ENCODE data around the gene RIT2. TPM values are rescaled to one million over a fixed set of nuclear protein-coding genes. Genes with fewer than 3 reads are reported as not detected.

Gene RIT2
- total RNA-seq, 2 donors from 2014 or later, result not detected

DNA sequence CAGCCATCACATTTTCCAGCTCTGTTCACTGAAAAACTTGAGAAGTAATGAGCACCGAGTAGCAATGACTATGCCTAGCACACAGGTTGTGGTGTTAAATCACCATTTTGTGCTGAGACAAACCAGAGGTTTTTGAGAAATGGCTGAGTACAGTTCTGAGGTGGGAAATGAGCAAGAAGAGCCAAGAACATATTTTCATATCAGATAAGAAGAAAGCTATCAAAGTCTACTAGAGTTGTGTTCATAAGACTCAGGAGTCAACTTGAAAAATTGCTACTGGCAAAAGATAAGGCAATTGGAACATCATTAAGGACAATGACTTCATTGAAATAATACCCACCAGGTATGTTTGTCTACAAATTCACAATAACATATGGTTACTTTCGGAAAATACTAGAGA lies 108.1 kb downstream of the RIT2 start:
- Histone ChIP-seq H3K4me3 (no peak overlapping the region), H3K27ac (no peak overlapping the region), H3K27me3 (no peaks in the 10 kb centered on the region), H3K9ac (ENCODE audit: low read depth in 2 of 2, low read length in 2 of 2) (no peak overlapping the region), H3K4me1 (no peaks in the 10 kb centered on the region), H3K36me3 (no peaks in the 10 kb centered on the region), H3K9me3 (no peaks in the 10 kb centered on the region)
- TF ChIP-seq, protein P1, sequence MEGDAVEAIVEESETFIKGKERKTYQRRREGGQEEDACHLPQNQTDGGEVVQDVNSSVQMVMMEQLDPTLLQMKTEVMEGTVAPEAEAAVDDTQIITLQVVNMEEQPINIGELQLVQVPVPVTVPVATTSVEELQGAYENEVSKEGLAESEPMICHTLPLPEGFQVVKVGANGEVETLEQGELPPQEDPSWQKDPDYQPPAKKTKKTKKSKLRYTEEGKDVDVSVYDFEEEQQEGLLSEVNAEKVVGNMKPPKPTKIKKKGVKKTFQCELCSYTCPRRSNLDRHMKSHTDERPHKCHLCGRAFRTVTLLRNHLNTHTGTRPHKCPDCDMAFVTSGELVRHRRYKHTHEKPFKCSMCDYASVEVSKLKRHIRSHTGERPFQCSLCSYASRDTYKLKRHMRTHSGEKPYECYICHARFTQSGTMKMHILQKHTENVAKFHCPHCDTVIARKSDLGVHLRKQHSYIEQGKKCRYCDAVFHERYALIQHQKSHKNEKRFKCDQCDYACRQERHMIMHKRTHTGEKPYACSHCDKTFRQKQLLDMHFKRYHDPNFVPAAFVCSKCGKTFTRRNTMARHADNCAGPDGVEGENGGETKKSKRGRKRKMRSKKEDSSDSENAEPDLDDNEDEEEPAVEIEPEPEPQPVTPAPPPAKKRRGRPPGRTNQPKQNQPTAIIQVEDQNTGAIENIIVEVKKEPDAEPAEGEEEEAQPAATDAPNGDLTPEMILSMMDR (IDR thresholded peaks at IDR 0.05), result no peak
- no peak for DNase-seq
- intact Hi-C loops (cut with DNase I), result no loop called here

DNA sequence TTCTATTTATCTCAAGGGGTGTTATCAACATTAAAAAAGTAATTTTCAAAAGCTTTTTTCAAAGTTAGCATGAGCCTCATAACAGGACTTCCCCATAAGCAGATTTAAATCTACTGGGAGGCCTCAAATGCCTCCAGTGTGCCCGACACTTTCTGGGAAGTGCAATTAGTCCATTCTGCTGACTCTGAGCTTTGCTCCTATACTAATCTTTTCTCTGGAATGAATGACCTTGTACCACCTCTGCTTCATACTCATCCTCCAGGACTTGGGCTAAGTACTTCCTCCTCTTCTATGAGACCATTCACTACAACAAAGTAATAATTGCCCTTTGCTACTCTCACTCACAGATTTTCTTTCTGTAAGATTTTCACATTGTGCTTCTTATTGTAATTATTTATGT lies 111.1 kb downstream of the RIT2 start:
- intact Hi-C loops (cut with DNase I), result no loop called here
- Histone ChIP-seq H3K27me3 (no peaks in the 10 kb centered on the region), H3K4me1 (no peaks in the 10 kb centered on the region), H3K36me3 (no peaks in the 10 kb centered on the region), H3K27ac (no peak overlapping the region), H3K4me3 (no peak overlapping the region), H3K9ac (ENCODE audit: low read depth in 2 of 2, low read length in 2 of 2) (no peak overlapping the region), H3K9me3 (no peaks in the 10 kb centered on the region)
- TF ChIP-seq, protein P1 (IDR thresholded peaks at IDR 0.05), result no peak
- DNase-seq, result no peak

DNA sequence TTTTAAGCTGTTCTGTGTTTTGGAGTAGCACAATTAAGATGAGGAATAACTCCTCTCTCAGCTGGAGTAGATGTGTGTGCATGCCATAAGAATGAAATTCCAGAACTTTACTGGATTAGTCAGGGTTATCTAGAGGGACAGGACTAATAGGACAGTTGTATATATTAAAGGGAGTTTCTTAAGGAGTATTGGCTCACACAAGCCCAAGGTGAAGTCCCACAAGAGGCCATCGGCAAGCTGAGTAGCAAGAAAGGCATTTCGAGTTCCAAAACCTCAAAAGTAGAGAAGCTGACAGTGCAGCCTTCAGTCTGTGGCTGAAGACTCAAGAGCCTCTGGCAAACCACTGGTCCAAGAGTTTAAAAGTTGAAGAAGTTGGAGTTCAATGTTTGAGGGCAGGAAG lies 113.7 kb downstream of the RIT2 start:
- Histone ChIP-seq H3K27ac (no peak overlapping the region), H3K36me3 (no peaks in the 10 kb centered on the region), H3K9ac (ENCODE audit: low read depth in 2 of 2, low read length in 2 of 2) (no peak overlapping the region), H3K4me1 (no peaks in the 10 kb centered on the region), H3K27me3 (no peaks in the 10 kb centered on the region), H3K9me3 (no peaks in the 10 kb centered on the region), H3K4me3 (no peak overlapping the region)
- intact Hi-C loops (cut with DNase I), result no loop called here
- no peak for DNase-seq
- TF ChIP-seq, protein P1 (IDR thresholded peaks at IDR 0.05), result no peak

GRCh38 chr18:42996824-42997223 lies 118.7 kb downstream of the RIT2 start:
- no peak for DNase-seq
- intact Hi-C loops (cut with DNase I), result no loop called here

DNA sequence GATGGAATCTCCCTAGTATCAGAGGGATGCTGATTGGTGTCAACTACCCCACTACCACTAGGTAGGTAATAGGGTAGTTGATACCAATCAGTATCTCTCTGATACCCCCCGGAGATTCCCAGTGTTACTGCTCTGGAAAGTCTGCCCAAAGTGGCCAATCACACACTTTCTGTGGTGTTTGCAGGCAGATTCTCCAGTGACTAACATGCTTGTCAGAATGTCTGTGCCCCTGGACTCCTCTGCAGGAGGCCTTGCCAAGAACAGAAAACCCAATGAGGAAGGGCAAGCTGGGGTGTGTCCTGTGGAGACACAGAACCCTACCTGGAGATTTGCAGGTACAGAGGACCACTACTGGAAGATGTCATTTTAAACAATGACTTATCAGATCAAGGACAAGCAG lies 135.1 kb downstream of the RIT2 start:
- intact Hi-C loops (cut with DNase I), result no loop called here
- H3K4me3 ChIP-seq, result no peak overlapping the region
- no peaks in the 10 kb centered on the region for H3K36me3 ChIP-seq
- H3K4me1 ChIP-seq, result no peaks in the 10 kb centered on the region
- H3K9ac ChIP-seq (ENCODE audit: low read depth in 2 of 2, low read length in 2 of 2), result no peak overlapping the region
- TF ChIP-seq, protein P1 (IDR thresholded peaks at IDR 0.05), result no peak
- no peak for DNase-seq
- no peaks in the 10 kb centered on the region for H3K9me3 ChIP-seq
- H3K27ac ChIP-seq, result no peak overlapping the region
- no peaks in the 10 kb centered on the region for H3K27me3 ChIP-seq

More at GRCh38 chr18:42996824-42997223, 118.7 kb downstream of the RIT2 start:
- Histone ChIP-seq H3K4me3 (no peak overlapping the region), H3K4me1 (no peaks in the 10 kb centered on the region), H3K27me3 (no peaks in the 10 kb centered on the region), H3K27ac (no peak overlapping the region), H3K36me3 (no peaks in the 10 kb centered on the region), H3K9ac (ENCODE audit: low read depth in 2 of 2, low read length in 2 of 2) (no peak overlapping the region), H3K9me3 (no peaks in the 10 kb centered on the region)
- TF ChIP-seq, protein P1 (IDR thresholded peaks at IDR 0.05), result no peak

Measured in colonic mucosa (tissue), 4 donors.